T-helper 22 cell (primary cell): ENCODE data around the gene LAD1.

ENCODE experiments used
- DNase-seq: peaks from one replicate; pipeline ENCODE4 v3.0.0-alpha.2; 2020; ENCODE audit warnings: low read depth

Gene LAD1

GRCh38 chr1:201391651-201392511 lies 7.2 kb downstream of the LAD1 start:
- no peak for DNase-seq

- DNase-seq = no peak
Measured at GRCh38 chr1:201391225-201391624, 7.9 kb downstream of the LAD1 start.

- no peak for DNase-seq
Measured at GRCh38 chr1:201389051-201389450, 10.1 kb downstream of the LAD1 start.

GRCh38 chr1:201386208-201386607 lies 12.9 kb downstream of the LAD1 start:
- DNase-seq = no peak

- DNase-seq = no peak
Measured at GRCh38 chr1:201385299-201385891, 13.7 kb downstream of the LAD1 start.

GRCh38 chr1:201384406-201384782 lies 14.7 kb downstream of the LAD1 start:
- DNase-seq = no peak

GRCh38 chr1:201383647-201384405 lies 15.3 kb downstream of the LAD1 start:
- DNase-seq = no peak

- no peak for DNase-seq
Measured at GRCh38 chr1:201381130-201381529, 18.0 kb downstream of the LAD1 start.

GRCh38 chr1:201379733-201380242 lies 19.3 kb downstream of the LAD1 start:
- no peak for DNase-seq

GRCh38 chr1:201378804-201379203 lies 20.3 kb downstream of the LAD1 start:
- no peak for DNase-seq

- no peak for DNase-seq
Measured at GRCh38 chr1:201377611-201378092, 21.5 kb downstream of the LAD1 start, which contains the start of gene TNNT2. TNNT2 (minus strand) TSS chr1:201377680; CDS start chr1:201373254, 4,426 bp downstream.

GRCh38 chr1:201376464-201377374 lies 22.4 kb downstream of the LAD1 start:
- no peak for DNase-seq

GRCh38 chr1:201376107-201376463 lies 23.0 kb downstream of the LAD1 start:
- DNase-seq = no peak

GRCh38 chr1:201375169-201375568 lies 24.0 kb downstream of the LAD1 start:
- DNase-seq = no peak

- DNase-seq = no peak
Measured at GRCh38 chr1:201374364-201374763, 24.8 kb downstream of the LAD1 start.

GRCh38 chr1:201371792-201372191 lies 27.3 kb downstream of the LAD1 start:
- DNase-seq = no peak

GRCh38 chr1:201371276-201371675 lies 27.8 kb downstream of the LAD1 start:
- DNase-seq = no peak

- no peak for DNase-seq
Measured at GRCh38 chr1:201370500-201370899, 28.6 kb downstream of the LAD1 start.

- DNase-seq = no peak
Measured at GRCh38 chr1:201369209-201369608, 29.9 kb downstream of the LAD1 start.

- no peak for DNase-seq
Measured at GRCh38 chr1:201366696-201367095, 32.4 kb downstream of the LAD1 start.

- no peak for DNase-seq
Measured at GRCh38 chr1:201365251-201365650, 33.9 kb downstream of the LAD1 start.

- no peak for DNase-seq
Measured at GRCh38 chr1:201364808-201365105, 34.4 kb downstream of the LAD1 start.
